Anterior cingulate cortex (tissue), 58 donors: ENCODE measurements around the gene EYA4.

Experiments used
- DNase-seq, 58 donors: peaks; one replicate each; lab custom pipeline; 2025; lab: John Stamatoyannopoulos, UW

The EYA4 gene

GRCh38 chr6:133432021-133432989 is 191.1 kb downstream of the EYA4 start:
- DNase-seq = no peak

DNA sequence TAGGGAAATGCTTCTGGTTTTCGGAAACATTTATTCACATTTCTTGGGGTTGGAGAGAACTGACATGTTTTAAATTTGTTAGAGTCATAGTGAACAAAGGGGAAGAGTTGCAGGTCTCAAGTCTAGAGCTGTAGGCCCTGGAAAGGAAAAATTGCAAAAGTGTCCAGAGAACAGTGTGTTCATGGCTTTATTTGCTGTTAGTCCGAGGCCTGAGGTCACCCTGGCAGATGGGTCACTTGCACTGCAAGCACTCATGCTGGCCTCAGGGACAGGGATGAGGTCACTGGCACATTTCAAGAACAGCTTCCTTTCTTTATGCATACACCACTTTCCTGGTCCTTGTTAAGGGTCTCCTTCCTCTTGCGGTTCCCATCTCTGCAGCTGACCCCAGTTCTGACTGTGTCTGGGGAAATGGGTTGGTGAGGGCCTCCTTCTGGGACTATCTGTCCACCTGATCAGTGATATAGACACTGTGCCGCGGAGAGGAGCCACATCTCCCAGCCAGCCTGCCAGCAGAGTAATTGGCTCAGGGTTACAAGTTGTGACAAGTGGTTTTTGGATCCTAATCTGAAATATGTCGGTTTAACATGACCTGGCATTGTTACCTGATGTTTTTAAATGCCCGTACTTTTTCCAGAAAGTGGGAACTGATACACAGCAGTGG is 194.0 kb downstream of the EYA4 start:
- DNase-seq = no peak

DNA sequence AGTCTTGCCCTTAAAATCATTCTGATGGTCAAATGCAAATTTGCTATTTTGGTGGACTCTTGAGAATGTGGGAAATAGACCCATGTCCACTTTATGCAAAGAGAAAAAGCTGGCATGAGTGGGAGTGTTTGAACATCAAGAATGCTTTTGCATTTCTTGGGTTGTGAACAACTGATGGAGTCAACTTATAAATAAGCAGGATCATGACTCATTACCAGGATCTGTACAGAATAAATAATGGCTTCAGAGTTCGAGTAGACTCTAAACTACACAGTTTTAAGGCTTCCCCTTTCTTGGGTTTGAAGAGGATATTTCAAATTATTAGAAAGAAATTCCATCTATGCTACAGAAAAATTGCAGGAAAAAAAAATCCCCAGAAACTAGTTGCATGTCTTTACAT is 195.5 kb downstream of the EYA4 start:
- no peak for DNase-seq

GRCh38 chr6:133441491-133441890 is 200.3 kb downstream of the EYA4 start:
- no peak for DNase-seq

DNA sequence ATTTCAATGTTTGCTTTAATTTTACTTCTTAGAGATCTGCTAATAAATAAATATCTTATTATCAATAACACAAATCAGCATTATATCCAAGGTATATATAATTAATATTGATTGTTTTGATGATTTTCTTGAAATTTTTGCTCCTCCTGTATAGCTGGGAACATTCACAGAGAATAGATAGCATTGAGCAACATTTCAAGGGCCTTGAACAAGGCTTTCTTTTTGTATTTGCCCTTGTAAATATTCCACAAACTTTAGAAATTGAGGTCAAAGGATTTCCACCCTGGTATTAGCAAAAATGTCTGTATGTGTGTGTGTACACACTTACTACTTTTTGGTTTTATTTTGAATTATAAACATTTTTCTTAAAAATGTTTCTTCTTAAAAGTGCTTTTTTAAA is 205.6 kb downstream of the EYA4 start:
- no peak for DNase-seq

DNA sequence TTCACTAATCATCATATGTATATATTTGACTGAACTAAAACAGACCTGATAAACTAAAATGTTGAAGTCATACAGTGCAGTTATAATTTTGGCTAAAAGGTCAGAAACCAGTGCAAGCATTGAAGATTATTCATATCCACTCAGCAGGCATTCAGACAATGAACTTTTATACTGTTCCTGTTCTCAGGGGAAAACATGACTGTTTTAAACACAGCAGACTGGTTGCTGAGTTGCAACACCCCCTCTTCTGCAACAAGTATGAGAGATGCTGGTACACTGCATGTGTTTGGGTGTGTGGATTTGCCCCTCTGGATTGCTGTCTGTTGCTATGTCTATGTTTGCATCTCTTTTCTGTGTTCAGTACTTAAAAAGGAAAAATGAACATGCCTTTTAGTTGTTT is 206.8 kb downstream of the EYA4 start:
- no peak for DNase-seq

DNA sequence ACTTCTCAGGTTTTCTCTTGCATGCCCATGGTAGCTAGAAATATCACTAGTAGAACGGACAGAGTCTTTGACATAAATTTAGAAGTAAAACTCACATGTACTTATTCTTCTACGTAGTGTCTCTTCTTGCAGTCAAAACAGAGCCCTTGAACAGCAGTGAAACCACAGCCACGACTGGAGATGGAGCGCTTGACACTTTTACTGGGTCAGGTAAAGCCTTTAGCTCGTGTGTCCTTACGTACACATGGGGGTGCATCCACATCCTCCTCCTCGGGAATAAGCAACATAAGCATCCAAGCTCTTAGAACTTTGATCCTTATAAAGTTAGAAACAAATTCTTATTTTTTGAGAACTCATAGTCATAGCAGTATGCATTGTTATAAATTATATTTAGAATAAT is 215.3 kb downstream of the EYA4 start:
- no peak for DNase-seq

DNA sequence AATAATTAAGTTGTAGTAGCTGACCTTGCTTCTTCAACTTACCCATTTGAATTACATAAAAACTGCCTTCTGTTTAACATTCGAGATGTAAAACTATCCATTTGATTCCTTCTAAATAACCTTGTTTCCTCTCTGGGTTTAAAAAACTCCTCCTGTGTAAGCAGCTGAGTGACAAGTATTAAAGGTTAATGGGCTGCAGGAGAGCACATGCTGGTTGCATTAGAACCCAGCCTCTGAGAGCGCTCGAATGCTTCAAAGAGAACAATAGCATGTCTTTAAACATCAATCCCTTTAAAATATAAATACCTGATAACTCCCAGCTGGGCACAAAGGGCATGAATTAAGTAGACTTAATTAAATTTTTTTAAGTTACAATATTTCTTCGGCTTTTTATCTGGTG is 215.8 kb downstream of the EYA4 start:
- no peak for DNase-seq

DNA sequence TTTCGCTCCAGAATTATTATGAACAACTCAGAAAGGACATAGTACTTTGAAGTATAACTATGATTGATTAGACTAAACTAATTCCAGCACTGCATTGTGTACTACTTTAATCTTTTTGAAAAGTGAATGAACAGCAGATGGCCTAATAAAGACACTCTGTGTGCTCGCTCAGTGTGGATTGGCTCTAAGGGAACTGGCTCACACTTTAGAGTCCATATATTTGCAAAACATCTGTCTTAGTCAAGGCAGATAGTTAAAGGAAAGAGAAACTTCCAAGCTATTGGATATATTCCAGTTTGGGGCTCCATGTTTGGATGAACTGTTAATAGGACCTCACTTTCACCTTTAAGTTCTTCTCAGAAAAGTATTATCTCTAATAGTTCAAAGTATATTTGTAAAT is 218.9 kb downstream of the EYA4 start:
- DNase-seq = no peak

GRCh38 chr6:133463790-133464189 is 222.6 kb downstream of the EYA4 start:
- DNase-seq = no peak

GRCh38 chr6:133466680-133467079 is 225.5 kb downstream of the EYA4 start:
- no peak for DNase-seq

DNA sequence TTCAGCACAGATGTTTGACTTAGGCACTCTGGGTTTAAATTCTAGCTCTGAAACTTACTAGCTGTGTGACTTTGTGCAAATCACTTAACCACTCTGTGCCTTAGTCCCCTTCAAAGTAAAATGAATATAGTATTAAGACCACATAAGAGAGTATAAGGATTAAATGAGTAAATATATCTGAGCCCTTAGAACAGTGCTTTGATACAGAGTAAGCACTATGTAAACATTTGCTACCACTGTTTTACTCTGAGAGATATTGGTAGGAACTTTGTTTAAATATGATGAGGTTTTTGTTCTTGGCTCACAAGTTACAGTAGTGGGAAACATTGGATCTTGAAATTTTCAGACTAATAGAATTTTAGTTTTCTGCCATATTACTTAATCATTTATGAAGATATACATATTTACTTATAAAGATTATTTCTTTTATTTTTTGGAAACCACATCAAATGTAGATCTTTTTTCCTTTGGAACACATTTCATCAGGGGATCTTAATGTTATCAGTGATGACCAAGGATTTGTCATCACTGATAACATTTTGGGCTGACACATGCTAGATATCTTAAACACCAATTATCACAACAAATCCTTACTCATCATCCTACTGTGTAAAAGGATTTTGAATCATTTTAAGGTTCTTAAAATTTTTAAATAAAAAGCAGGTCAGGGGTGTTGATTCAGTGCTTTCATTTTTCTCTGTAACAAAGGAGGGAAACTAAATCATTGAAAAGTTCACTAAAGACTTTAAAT is 226.2 kb downstream of the EYA4 start:
- no peak for DNase-seq

DNA sequence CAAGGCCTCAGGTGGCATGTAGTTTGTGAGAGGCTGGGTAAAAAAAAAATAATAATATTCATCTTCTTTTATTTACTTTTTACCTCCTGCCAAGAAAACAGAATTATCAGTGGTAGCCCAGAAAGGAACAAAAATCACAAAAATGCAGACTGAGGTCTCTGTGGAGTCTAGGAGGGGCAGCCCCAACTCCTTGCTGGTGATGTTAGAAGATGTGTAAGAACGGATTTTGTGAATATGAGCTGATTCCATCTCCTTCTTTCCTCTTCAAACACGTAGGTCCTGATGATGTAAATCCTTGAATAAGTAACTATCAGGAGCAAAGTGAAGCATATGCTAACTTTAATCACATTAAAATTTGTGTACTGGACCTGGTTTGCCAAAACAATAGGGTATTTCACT is 226.8 kb downstream of the EYA4 start:
- DNase-seq = no peak

- DNase-seq = no peak
These were observed 227.4 kb downstream of the EYA4 start for GRCh38 chr6:133468591-133468990.

DNA sequence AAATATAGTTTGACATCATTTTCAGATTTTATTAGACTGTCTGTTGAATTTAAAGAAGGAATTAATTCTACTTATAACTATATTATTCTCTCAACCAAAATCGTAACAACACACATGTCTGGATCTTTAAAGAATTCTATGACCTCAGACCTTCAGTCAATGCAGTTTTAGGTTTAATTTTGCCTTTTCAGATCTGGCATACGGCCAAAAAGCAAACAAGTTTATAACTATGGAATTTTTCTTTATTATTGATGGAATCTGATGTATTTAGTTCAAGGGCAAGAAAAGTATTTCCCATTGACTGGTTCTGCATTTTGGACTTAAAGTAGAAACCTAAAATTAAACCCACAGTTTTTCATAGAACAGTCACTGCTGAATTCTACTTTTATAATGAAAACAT is 233.4 kb downstream of the EYA4 start:
- no peak for DNase-seq

GRCh38 chr6:133478673-133479072 is 237.5 kb downstream of the EYA4 start:
- no peak for DNase-seq

DNA sequence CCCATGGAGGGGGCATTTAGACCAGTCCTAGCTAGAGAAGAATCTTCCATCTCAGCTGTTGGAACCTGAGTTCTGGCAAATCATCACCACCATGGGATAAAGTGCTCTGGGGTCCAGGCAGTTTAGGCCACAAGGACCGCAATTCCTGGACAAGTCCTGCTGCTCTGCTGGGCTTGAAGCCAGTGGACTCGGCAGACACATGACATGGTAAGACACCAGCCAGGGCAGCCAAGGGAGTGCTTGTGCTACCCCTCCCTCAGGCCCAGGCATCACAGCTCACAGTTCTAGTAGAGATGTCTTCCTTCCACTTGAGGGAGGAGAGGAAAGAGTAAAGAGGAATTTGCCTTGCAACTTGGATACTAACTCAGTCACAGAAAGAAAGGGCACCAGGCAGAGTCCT is 246.0 kb downstream of the EYA4 start:
- no peak for DNase-seq

- DNase-seq = no peak
These were observed 254.2 kb downstream of the EYA4 start for GRCh38 chr6:133495205-133495903.

- DNase-seq = no peak
These were observed 258.5 kb downstream of the EYA4 start for GRCh38 chr6:133499662-133500061.

DNA sequence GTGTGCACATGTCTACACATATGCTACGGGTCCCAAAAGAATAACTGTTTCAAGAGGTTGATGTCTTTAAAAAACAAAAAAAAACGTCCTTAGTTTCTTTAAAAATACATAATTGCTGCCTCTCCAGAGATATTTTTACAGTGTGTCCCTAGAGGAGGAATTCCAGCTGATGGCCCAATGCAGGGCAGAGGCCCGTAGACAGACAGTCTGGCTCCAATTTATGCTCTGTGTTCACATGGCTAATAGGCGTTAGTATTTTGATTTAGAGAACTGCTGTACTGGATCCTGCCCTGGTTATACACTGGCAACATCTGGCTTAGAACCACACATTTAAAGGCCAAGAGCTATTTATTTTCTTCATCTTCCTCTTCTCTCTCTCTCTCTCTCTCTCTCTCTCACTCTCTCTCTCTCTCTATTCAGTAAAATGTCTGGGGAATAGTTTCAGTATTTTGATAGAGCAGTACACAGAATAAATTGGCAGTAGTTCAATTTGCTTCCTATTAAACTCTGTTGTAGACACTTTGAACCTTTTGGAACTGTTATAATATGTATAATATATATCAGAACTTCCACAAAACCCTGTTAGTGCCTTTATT is 260.6 kb downstream of the EYA4 start:
- DNase-seq = no peak
